GM12892 (cell line): ENCODE results near the gene POLR2E.

Source experiments
- POLR2A ChIP-seq: IDR thresholded peaks from 2 replicates; pipeline ENCODE4 v1.6.1; 2011; ENCODE audit warnings: low read depth, low read length, control low read depth
- POLR2AphosphoS5 ChIP-seq: IDR thresholded peaks from 2 replicates; pipeline ENCODE4 v1.6.1; 2011; ENCODE audit warnings: low read depth, low read length, control low read depth
- TAF1 ChIP-seq: IDR thresholded peaks from 2 replicates; pipeline ENCODE4 v1.6.1; 2011; ENCODE audit warnings: low read depth, mild to moderate bottlenecking, control low read depth, low read length, borderline replicate concordance

DNA sequence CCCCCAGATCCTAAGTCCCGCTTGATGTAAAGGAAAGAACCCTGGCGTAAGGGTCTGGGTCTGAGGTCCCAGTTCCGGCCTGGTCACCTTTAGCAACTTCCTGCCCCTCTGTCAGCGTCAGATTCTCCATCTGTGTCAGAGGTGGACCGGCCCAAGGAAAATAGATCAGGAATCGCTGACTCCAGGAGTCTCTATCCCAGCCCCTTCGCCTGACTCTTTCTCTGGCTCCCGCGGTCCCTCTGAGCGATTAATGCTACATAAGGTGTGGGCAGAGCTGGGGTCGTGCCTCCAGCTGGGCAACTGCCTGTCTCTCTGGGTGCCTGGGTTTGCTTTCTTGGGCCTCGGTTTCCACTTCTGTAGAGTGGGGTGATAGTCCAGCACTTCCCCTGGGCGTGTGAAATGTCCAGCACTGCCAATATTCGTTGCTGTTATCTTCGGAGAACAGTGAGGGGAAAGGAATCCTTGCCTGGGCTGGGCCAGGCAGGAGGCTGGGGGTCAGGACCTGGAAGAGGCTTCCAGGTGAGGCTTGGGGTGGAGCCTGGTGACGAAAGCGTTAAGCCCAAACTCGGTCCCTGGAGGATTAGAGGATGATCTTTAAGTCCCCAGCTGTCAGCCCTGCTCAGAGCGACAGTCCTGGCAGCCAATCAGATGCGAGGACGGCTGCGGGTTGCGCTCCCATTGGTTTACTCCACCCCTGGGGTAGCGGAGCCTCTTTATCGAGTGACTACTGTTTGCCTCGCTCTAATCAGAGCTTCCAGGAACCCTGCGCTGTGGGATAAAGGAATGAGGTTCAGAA, 54.5 kb downstream of the POLR2E start:
- TF ChIP-seq TAF1, result no peak
- TF ChIP-seq POLR2AphosphoS5, result no peak
- no peak for TF ChIP-seq POLR2A
